Calu3 (cell line): ENCODE results near the gene SLC39A11. TPM values are rescaled to one million over a fixed set of nuclear protein-coding genes. Genes with fewer than 3 reads are reported as not detected.

Source experiments
- BruUV-seq: library from RNA; stranded (reverse); fragments of 400-500 nt; replicated peaks from 2 replicates; lab custom pipeline; 2021; lab: Mats Ljungman, UMichigan
- CTCF ChIA-PET: fragments of 300-600 bp; sonication (Branson Sonifier 250); formaldehyde crosslinking; loops from one replicate; lab custom pipeline; 2022; ENCODE audit warnings: antibody characterized with exemption; lab: Charles Lee
- DNase-seq: peaks from one replicate; pipeline ENCODE4 v3.0.0; 2022
- H3K27ac Mint-ChIP-seq: one replicate; pipeline ENCODE4 v1.8.0; 2022; ENCODE audit warnings: mixed read lengths; ENCODE audit not compliant: unreplicated experiment
- H3K27me3 Mint-ChIP-seq: one replicate; pipeline ENCODE4 v1.8.0; 2022; ENCODE audit warnings: mixed read lengths; ENCODE audit not compliant: unreplicated experiment
- H3K36me3 Mint-ChIP-seq: one replicate; pipeline ENCODE4 v1.8.0; 2022; ENCODE audit warnings: mild to moderate bottlenecking, moderate library complexity, mixed read lengths; ENCODE audit not compliant: insufficient read depth, unreplicated experiment
- H3K4me1 Mint-ChIP-seq: one replicate; pipeline ENCODE4 v1.8.0; 2022; ENCODE audit warnings: mild to moderate bottlenecking, low read depth, mixed read lengths; ENCODE audit not compliant: unreplicated experiment
- H3K4me3 Mint-ChIP-seq: one replicate; pipeline ENCODE4 v1.8.0; 2022; ENCODE audit warnings: mild to moderate bottlenecking, low read depth, moderate library complexity, mixed read lengths; ENCODE audit not compliant: unreplicated experiment
- H3K9me3 Mint-ChIP-seq: one replicate; pipeline ENCODE4 v1.8.0; 2022; ENCODE audit warnings: low read depth, mixed read lengths; ENCODE audit not compliant: unreplicated experiment
- intact Hi-C: fragments of 100-400 bp; cut with micrococcal nuclease; formaldehyde crosslinking; loops from one replicate; pipeline ENCODE4 v1.10.0; 2022; ENCODE audit not compliant: unreplicated experiment
- total RNA-seq: library from RNA; stranded (reverse); gene quantifications from 2 replicates; pipeline ENCODE4 v1.2.3, GENCODE V29; 2022
- TF ChIP-seq, protein P1 (sequence below): fragments of 200-600 bp; IDR thresholded peaks from one replicate; pipeline ENCODE4 v1.8.0; 2022; ENCODE audit warnings: antibody characterized with exemption; ENCODE audit not compliant: unreplicated experiment

The SLC39A11 gene
- total RNA-seq, 1 experiment from 2014 or later = 60.3 TPM

DNA sequence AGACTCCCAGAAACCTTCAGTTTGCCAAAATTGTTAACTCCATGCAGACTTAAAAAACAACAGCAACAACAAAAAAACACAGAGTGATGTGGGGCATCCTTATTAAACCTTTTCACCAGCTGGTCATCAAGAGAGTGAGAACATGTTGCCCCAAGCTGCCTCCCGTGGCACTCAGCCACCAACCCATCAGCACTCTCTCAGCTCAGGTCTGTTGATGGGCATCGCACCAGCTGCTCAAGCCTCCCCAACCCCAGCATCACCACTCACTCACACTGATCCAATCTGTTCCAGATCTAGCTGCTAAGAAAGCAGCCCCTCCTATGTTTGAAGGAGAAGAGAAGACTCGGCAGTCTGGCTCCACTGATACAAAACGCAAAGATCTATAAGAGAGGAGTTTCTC, 46.8 kb downstream of the SLC39A11 start:
- TF ChIP-seq, protein P1, sequence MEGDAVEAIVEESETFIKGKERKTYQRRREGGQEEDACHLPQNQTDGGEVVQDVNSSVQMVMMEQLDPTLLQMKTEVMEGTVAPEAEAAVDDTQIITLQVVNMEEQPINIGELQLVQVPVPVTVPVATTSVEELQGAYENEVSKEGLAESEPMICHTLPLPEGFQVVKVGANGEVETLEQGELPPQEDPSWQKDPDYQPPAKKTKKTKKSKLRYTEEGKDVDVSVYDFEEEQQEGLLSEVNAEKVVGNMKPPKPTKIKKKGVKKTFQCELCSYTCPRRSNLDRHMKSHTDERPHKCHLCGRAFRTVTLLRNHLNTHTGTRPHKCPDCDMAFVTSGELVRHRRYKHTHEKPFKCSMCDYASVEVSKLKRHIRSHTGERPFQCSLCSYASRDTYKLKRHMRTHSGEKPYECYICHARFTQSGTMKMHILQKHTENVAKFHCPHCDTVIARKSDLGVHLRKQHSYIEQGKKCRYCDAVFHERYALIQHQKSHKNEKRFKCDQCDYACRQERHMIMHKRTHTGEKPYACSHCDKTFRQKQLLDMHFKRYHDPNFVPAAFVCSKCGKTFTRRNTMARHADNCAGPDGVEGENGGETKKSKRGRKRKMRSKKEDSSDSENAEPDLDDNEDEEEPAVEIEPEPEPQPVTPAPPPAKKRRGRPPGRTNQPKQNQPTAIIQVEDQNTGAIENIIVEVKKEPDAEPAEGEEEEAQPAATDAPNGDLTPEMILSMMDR = no peak
- intact Hi-C loops = no loop called here
- Mint-ChIP-seq H3K4me3 (no peak overlapping the region), H3K36me3 (no peaks in the 10 kb centered on the region), H3K27me3 (no peaks in the 10 kb centered on the region), H3K9me3 (peaks cover 5% of the 10 kb centered on the region), H3K27ac (no peak overlapping the region), H3K4me1 (no peaks in the 10 kb centered on the region)
- no peak for DNase-seq
- BruUV-seq = no TSS peak
- CTCF ChIA-PET = interaction anchor here (0.6 kb wide), 1 partner anchor 132 kb away, joined by 4 read pairs; no protein-coding TSS in a partner anchor

DNA sequence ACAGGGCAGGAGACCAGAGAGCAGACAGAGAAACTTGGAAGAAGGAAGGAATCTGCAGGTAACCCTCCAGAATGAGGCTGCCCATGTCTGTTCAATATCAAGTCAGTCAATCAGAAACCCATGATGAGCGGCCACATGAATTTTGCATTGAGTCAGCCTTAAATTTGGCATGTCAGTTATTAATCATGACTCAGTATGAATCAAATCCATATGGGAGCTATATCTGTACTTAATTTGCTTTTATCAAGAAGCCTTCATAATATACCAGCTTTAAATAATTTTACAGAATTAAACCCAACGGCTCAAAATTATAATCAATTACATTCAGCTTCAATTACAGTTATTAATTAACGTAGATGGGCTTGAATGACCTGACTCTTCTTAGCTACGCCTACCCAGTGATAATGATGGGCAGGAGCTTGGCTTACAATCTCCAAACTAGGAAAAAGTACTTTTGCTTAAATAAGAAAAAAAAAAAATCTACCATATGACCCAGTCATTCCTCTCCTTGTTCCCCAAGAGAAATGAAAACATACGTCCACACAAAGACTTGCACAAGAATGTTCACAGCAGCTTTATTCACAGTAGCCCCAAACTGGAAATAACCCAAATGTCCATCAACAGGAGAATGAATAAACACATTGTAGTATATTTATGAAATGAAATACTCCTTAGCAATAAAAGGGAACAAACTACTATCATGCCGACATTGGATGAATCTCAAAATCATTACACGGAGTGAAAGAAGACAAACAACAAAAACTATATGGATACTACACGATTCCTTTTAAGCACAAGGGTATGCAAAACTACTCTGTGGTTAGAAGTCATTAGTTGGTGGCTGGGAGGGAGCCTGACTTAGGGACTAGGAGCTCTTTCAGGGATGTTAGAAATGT, 48.6 kb downstream of the SLC39A11 start:
- H3K27ac Mint-ChIP-seq = no peak overlapping the region
- H3K27me3 Mint-ChIP-seq = no peaks in the 10 kb centered on the region
- intact Hi-C loops = no loop called here
- no peaks in the 10 kb centered on the region for H3K36me3 Mint-ChIP-seq
- H3K9me3 Mint-ChIP-seq = peaks cover 5% of the 10 kb centered on the region
- DNase-seq = no peak
- no peaks in the 10 kb centered on the region for H3K4me1 Mint-ChIP-seq
- BruUV-seq = no TSS peak
- H3K4me3 Mint-ChIP-seq = no peak overlapping the region
- TF ChIP-seq, protein P1 = no peak
- CTCF ChIA-PET = no interaction called here

DNA sequence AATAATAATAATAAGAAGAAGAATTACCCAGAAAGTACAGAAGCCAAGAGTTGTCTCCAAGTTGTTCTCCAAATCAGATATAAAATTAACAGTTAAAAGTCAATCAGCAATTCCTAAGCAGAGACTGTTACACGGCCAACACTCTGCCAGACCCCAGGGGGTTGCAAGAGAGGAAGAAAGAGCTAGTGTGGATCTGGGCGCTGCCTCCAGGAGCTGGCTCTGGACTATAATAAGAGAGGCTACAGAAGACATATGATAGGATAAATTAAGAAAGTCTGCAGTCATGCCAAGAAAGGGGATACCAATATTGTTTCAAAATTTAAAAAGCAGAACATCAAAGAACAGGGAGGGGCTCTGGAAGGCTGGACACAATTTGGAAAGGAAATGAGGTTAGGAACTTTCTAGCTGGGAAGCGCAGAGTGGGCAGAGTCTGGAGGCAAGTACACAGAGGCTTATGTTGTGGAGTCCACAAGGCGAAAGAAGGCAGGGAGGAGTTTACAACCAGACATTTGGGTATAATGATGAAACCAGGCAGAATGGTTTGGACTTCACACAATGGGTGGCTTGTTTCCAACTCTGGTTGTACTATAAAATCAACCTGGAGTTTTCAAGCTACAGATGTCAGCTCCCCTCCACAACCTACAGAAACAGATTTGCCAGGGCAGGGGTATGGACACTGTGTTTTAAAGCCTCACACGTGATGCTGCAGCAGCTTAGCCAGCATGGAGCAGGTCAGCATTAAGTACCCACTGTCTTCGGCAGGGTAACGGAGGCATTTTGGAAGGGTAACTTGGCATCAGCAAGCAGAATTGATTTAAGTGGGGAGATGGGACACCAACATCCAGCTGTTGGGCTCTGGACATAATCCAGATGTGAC, 49.4 kb downstream of the SLC39A11 start:
- Mint-ChIP-seq H3K4me1 (no peaks in the 10 kb centered on the region), H3K9me3 (peaks cover 3% of the 10 kb centered on the region), H3K27me3 (no peaks in the 10 kb centered on the region), H3K36me3 (no peaks in the 10 kb centered on the region), H3K27ac (no peak overlapping the region), H3K4me3 (no peak overlapping the region)
- BruUV-seq = no TSS peak
- DNase-seq = no peak
- TF ChIP-seq, protein P1 = no peak
- intact Hi-C loops = no loop called here
- CTCF ChIA-PET = no interaction called here

DNA sequence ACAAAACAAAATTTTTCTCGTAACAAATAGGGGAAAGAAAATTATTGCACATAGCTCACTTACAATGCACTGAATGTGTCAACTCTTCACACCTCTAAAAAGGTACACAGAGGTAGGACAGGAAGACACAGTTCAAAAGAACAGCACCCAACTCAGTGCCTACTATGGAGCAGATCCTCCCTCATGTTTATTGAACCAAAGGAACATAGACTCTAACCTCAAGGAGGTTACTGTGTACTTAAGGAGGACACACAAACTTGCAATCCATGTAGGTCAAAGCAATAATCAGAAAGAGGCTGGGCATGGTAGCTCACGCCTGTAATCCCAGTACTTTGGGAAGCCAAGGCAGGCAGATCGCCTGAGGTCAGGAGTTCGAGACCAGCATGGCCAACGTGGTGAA, 50.3 kb downstream of the SLC39A11 start:
- BruUV-seq = no TSS peak
- DNase-seq = no peak
- Mint-ChIP-seq H3K4me3 (no peak overlapping the region), H3K36me3 (no peaks in the 10 kb centered on the region), H3K27me3 (no peaks in the 10 kb centered on the region), H3K27ac (no peak overlapping the region), H3K9me3 (peaks cover 3% of the 10 kb centered on the region), H3K4me1 (no peaks in the 10 kb centered on the region)
- CTCF ChIA-PET = no interaction called here
- TF ChIP-seq, protein P1 = no peak
- intact Hi-C loops = no loop called here
